ENCODE data around the gene HMCN2.
"Not testable (repeated sequence)": the region's sequence is repeated elsewhere in the genome, so short reads cannot be mapped to it uniquely, and the experiment has no call there.

HMCN2 gene

GRCh38 chr9:130266236-130267098 lies 907 bp downstream of the HMCN2 start:
- no peak for DNase-seq

GRCh38 chr9:130267930-130268329 lies 2.4 kb downstream of the HMCN2 start:
- DNase-seq: no peak

- peak; percentile 96 for DNase-seq
Observed at GRCh38 chr9:130268521-130269211, 3.1 kb downstream of the HMCN2 start.

- no peak for DNase-seq
Observed at GRCh38 chr9:130271473-130271872, 5.9 kb downstream of the HMCN2 start.

GRCh38 chr9:130275156-130275555 lies 9.6 kb downstream of the HMCN2 start:
- no peak for DNase-seq

GRCh38 chr9:130276121-130276520 lies 10.6 kb downstream of the HMCN2 start:
- no peak for DNase-seq

- no peak for DNase-seq
Observed at GRCh38 chr9:130276955-130277354, 11.4 kb downstream of the HMCN2 start.

GRCh38 chr9:130277525-130277924 lies 12.0 kb downstream of the HMCN2 start:
- not testable (repeated sequence) for DNase-seq

- DNase-seq: no peak
Observed at GRCh38 chr9:130283539-130284248, 18.1 kb downstream of the HMCN2 start.

GRCh38 chr9:130284249-130284625 lies 18.7 kb downstream of the HMCN2 start:
- DNase-seq: no peak

GRCh38 chr9:130284690-130285089 lies 19.1 kb downstream of the HMCN2 start:
- no peak for DNase-seq

- no peak for DNase-seq
Observed at GRCh38 chr9:130285271-130285670, 19.7 kb downstream of the HMCN2 start.

GRCh38 chr9:130286072-130286770 lies 20.7 kb downstream of the HMCN2 start:
- DNase-seq: no peak

- DNase-seq: no peak
Observed at GRCh38 chr9:130286781-130287428, 21.3 kb downstream of the HMCN2 start.

- DNase-seq: peak; percentile 64
Observed at GRCh38 chr9:130287736-130288135, 22.2 kb downstream of the HMCN2 start.

- DNase-seq: no peak
Observed at GRCh38 chr9:130288393-130288792, 22.8 kb downstream of the HMCN2 start.

- no peak for DNase-seq
Observed at GRCh38 chr9:130288926-130289690, 23.5 kb downstream of the HMCN2 start.

- DNase-seq: no peak
Observed at GRCh38 chr9:130289711-130290241, 24.2 kb downstream of the HMCN2 start.

GRCh38 chr9:130290291-130291181 lies 25.0 kb downstream of the HMCN2 start:
- DNase-seq: no peak

- no peak for DNase-seq
Observed at GRCh38 chr9:130291474-130291873, 25.9 kb downstream of the HMCN2 start.

Measured in COR-L47 (cell line).